IMR-90 (cell line): ENCODE results near the gene AMPD3. TPM values are rescaled to one million over a fixed set of nuclear protein-coding genes. Genes with fewer than 3 reads are reported as not detected.

Experiments used
- ATAC-seq: fragments of 200-7000 bp; cut with Tn5 transposase; 2 replicates; pipeline ENCODE4 v1.9.1; 2020; ENCODE audit warnings: low read depth, mild to moderate bottlenecking, moderate library complexity
- BruUV-seq: library from RNA; stranded (reverse); fragments of 400-500 nt; replicated peaks from 2 replicates; lab custom pipeline; 2021; lab: Mats Ljungman, UMichigan
- CTCF ChIA-PET: fragments of 300-600 bp; formaldehyde crosslinking; extraction: SDS; loops from one replicate; lab custom pipeline; 2021; ENCODE audit warnings: antibody characterized with exemption; lab: Yijun Ruan, JAX
- POLR2A ChIA-PET: fragments of 300-600 bp; sonication (Branson Sonifier 250); formaldehyde crosslinking; loops from one replicate; lab custom pipeline; 2022; ENCODE audit warnings: antibody characterized with exemption; ENCODE audit not compliant: unreplicated experiment; lab: Charles Lee
- DNase-seq: peaks from one replicate; pipeline ENCODE4 v3.0.0; 2013
- H2AFZ ChIP-seq: replicated peaks from 2 replicates; pipeline ENCODE3; 2013; ENCODE audit warnings: low read length, mild to moderate bottlenecking; ENCODE audit not compliant: poor library complexity
- H2AK5ac ChIP-seq: 2 replicates; pipeline ENCODE4 v1.6.1; 2013; ENCODE audit warnings: low read depth, low read length, inconsistent platforms
- H2AK9ac ChIP-seq: replicated peaks from 2 replicates; pipeline ENCODE3; 2013; ENCODE audit warnings: mild to moderate bottlenecking, low read depth, low read length, moderate library complexity; ENCODE audit not compliant: poor library complexity
- H2BK120ac ChIP-seq: 2 replicates; pipeline ENCODE4 v1.6.1; 2013; ENCODE audit warnings: low read depth, low read length, inconsistent platforms
- H2BK15ac ChIP-seq: 3 replicates; pipeline ENCODE4 v1.6.1; 2013; ENCODE audit warnings: low read depth, low read length, inconsistent platforms
- H2BK20ac ChIP-seq: 2 replicates; pipeline ENCODE4 v1.6.1; 2013; ENCODE audit warnings: low read depth, mild to moderate bottlenecking, inconsistent platforms, low read length, moderate library complexity
- H2BK5ac ChIP-seq: 2 replicates; pipeline ENCODE4 v1.6.1; 2013; ENCODE audit warnings: mild to moderate bottlenecking, low read depth, low read length, inconsistent platforms; ENCODE audit not compliant: poor library complexity, severe bottlenecking
- H3K14ac ChIP-seq: replicated peaks from 2 replicates; pipeline ENCODE4 v1.6.1; 2013; ENCODE audit warnings: low read depth, low read length, inconsistent platforms
- H3K18ac ChIP-seq: 2 replicates; pipeline ENCODE4 v1.6.1; 2013; ENCODE audit warnings: low read depth, low read length, control low read depth
- H3K23ac ChIP-seq: 2 replicates; pipeline ENCODE4 v1.6.1; 2013; ENCODE audit warnings: low read depth, low read length, inconsistent platforms
- H3K27ac ChIP-seq: 2 replicates; pipeline ENCODE4 v1.5.1; 2013; ENCODE audit warnings: mild to moderate bottlenecking, control low read depth, low read length; ENCODE audit not compliant: insufficient read depth
- H3K27me3 ChIP-seq: 2 replicates; pipeline ENCODE4 v1.6.1; 2013; ENCODE audit warnings: low read length; ENCODE audit not compliant: control insufficient read depth, insufficient read depth
- H3K36me3 ChIP-seq: 2 replicates; pipeline ENCODE4 v1.6.1; 2013; ENCODE audit warnings: low read length, mixed read lengths; ENCODE audit not compliant: control insufficient read depth, insufficient read depth
- H3K4ac ChIP-seq: 2 replicates; pipeline ENCODE4 v1.6.1; 2013; ENCODE audit warnings: low read depth, low read length, inconsistent platforms
- H3K4me1 ChIP-seq: 2 replicates; pipeline ENCODE4 v1.6.1; 2013; ENCODE audit warnings: low read length, mixed read lengths; ENCODE audit not compliant: control insufficient read depth, insufficient read depth
- H3K4me2 ChIP-seq: 2 replicates; pipeline ENCODE4 v1.6.1; 2013; ENCODE audit warnings: low read depth, mild to moderate bottlenecking, control low read depth, low read length, moderate library complexity
- H3K4me3 ChIP-seq: 2 replicates; pipeline ENCODE4 v1.5.1; 2013; ENCODE audit warnings: low read depth, mild to moderate bottlenecking, control low read depth, low read length, moderate library complexity; ENCODE audit not compliant: insufficient read depth
- H3K56ac ChIP-seq: 2 replicates; pipeline ENCODE4 v1.6.1; 2013; ENCODE audit warnings: low read length, inconsistent platforms; ENCODE audit not compliant: insufficient read depth; ENCODE audit errors: extremely low read depth
- H3K79me1 ChIP-seq, 2 experiments: 2 replicates each; pipeline ENCODE4 v1.6.1; 2013; ENCODE audit warnings: low read length in 2 of 2, inconsistent platforms in 1 of 2, low read depth in 1 of 2
- H3K9ac ChIP-seq: 2 replicates; pipeline ENCODE4 v1.6.1; 2013; ENCODE audit warnings: low read depth, low read length, control low read depth
- H3K9me1 ChIP-seq: 2 replicates; pipeline ENCODE4 v1.6.1; 2013; ENCODE audit warnings: low read length, inconsistent platforms; ENCODE audit not compliant: insufficient read depth
- H3K9me3 ChIP-seq: 2 replicates; pipeline ENCODE4 v1.6.1; 2013; ENCODE audit warnings: low read length; ENCODE audit not compliant: control insufficient read depth, insufficient read depth
- H4K20me1 ChIP-seq: 2 replicates; pipeline ENCODE4 v1.6.1; 2013; ENCODE audit warnings: low read length, inconsistent platforms; ENCODE audit not compliant: insufficient read depth
- H4K5ac ChIP-seq: 2 replicates; pipeline ENCODE4 v1.6.1; 2013; ENCODE audit warnings: mild to moderate bottlenecking, low read depth, low read length, control low read depth
- H4K8ac ChIP-seq, 2 experiments: 2 replicates each; pipeline ENCODE4 v1.6.1; 2013; ENCODE audit warnings: low read depth in 2 of 2, low read length in 2 of 2, control low read depth in 1 of 2, inconsistent platforms in 1 of 2
- H4K91ac ChIP-seq: 2 replicates; pipeline ENCODE4 v1.6.1; 2013; ENCODE audit warnings: low read depth, low read length, inconsistent platforms; ENCODE audit not compliant: insufficient read depth
- WGBS, 2 experiments: methylation state at CpG; one replicate each; pipeline versions ENCODE4 v1.1.5 to v1.1.7; 2013; ENCODE audit warnings: missing lambda C conversion rate in 2 of 2; ENCODE audit not compliant: insufficient read length in 1 of 2; ENCODE audit errors: extremely low coverage in 2 of 2; 5-methylcytosine and 5-hydroxymethylcytosine counted together
- dilution Hi-C: fragments of 300-500 bp; cut with HindIII; formaldehyde crosslinking; loops from one replicate; pipeline ENCODE4 v1.14.3; 2018; ENCODE audit warnings: low sequenced_read_pairs; ENCODE audit not compliant: unreplicated experiment
- in situ Hi-C: fragments of 300-500 bp; cut with MboI; formaldehyde crosslinking; loops from 3 replicates; pipeline ENCODE4 v1.14.3; 2019; ENCODE audit warnings: low sequenced_read_pairs, inconsistent platforms, mixed read lengths
- intact Hi-C: fragments of 100-400 bp; cut with micrococcal nuclease; formaldehyde crosslinking; loops from 2 replicates; pipeline ENCODE4 v1.10.0; 2022
- polyA plus RNA-seq, 3 experiments: library from polyadenylated mRNA; depleted of rRNA; stranded (reverse); fragments of >200 nt; gene quantifications; 2 replicates each; pipeline ENCODE4 v1.2.3, GENCODE V29; 2012; ENCODE audit warnings: low replicate concordance in 1 of 3
- total RNA-seq: library from RNA; depleted of rRNA; stranded (reverse); fragments of >200 nt; gene quantifications from 2 replicates; pipeline ENCODE4 v1.2.3, GENCODE V29; 2012
- TF ChIP-seq, protein P1 (sequence below): fragments of 150-350 bp; IDR thresholded peaks from 2 replicates; pipeline ENCODE4 v1.6.1; 2016; ENCODE audit warnings: low read depth, mild to moderate bottlenecking, low read length, moderate library complexity, borderline replicate concordance

AMPD3 gene
- total and polyA plus RNA-seq, 2 of the 4 experiments (the other 2 are of a cell fraction) = 8.6 to 12.1 TPM

- Histone ChIP-seq H3K79me1 (peaks cover 0 to 2% of the 10 kb centered on the region in 2 experiments; a peak in 1 of 4 replicates), H2AK5ac (no peak overlapping the region), H3K27ac (no peak overlapping the region), H3K4me3 (no peak overlapping the region), H3K4me2 (no peak overlapping the region), H2AFZ (no peak overlapping the region), H4K5ac (no peak overlapping the region), H3K9ac (no peak overlapping the region), H4K8ac (no peak overlapping the region), H2BK15ac (no peak overlapping the region), H3K36me3 (peaks cover 46% of the 10 kb centered on the region), H3K9me1 (peaks cover 5% of the 10 kb centered on the region), H3K4ac (no peak overlapping the region), H2BK20ac (no peak overlapping the region), H3K4me1 (no peaks in the 10 kb centered on the region), H3K23ac (no peak overlapping the region), H3K9me3 (no peaks in the 10 kb centered on the region), H3K14ac (no peak overlapping the region), H2AK9ac (no peak overlapping the region), H4K20me1 (no peaks in the 10 kb centered on the region), H2BK120ac (no peak overlapping the region), H4K91ac (no peak overlapping the region), H3K18ac (no peak overlapping the region), H3K27me3 (no peaks in the 10 kb centered on the region), H2BK5ac (no peak overlapping the region), H3K56ac (no peak overlapping the region)
- ATAC-seq (no peak), DNase-seq (no peak)
- TF ChIP-seq, protein P1, sequence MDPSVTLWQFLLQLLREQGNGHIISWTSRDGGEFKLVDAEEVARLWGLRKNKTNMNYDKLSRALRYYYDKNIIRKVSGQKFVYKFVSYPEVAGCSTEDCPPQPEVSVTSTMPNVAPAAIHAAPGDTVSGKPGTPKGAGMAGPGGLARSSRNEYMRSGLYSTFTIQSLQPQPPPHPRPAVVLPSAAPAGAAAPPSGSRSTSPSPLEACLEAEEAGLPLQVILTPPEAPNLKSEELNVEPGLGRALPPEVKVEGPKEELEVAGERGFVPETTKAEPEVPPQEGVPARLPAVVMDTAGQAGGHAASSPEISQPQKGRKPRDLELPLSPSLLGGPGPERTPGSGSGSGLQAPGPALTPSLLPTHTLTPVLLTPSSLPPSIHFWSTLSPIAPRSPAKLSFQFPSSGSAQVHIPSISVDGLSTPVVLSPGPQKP = no peak
- in situ Hi-C loops (no loop called here), dilution Hi-C loops (loop anchor here (25.0 kb wide), 1 partner anchor 232 kb away; no protein-coding TSS in a partner anchor), intact Hi-C loops (no loop called here)
- no TSS peak for BruUV-seq
- ChIA-PET POLR2A (no interaction called here), CTCF (interaction anchor here (0.8 kb wide), 1 partner anchor 100 kb away, joined by 7 read pairs; no protein-coding TSS in a partner anchor)
- WGBS, 2 experiments = 96% methylated on average over 5 of the region's 6 CpGs; no CpG with 5 or more reads in 1 of the 2 experiments
Observed at GRCh38 chr11:10505278-10506007, 50.4 kb downstream of the AMPD3 start.
